ENCODE results near the gene WDSUB1.

Gene WDSUB1

GRCh38 chr2:159285929-159286708, at the start of gene WDSUB1:
Gene WDSUB1 (minus strand): TSS chr2:159286703. CDS start chr2:159283069, 3,634 bp downstream.
- Mint-ChIP-seq H3K27ac (peak within 1 kb of the TSS; percentile 87), H3K4me1 (peaks cover 29% of the 10 kb centered on the region), H3K36me3 (no peaks in the 10 kb centered on the region), H3K27me3 (no peaks in the 10 kb centered on the region), H3K9me3 (no peaks in the 10 kb centered on the region), H3K4me3 (peak within 1 kb of the TSS; percentile 87)

- Mint-ChIP-seq H3K36me3 (peaks cover 12% of the 10 kb centered on the region), H3K27ac (no peak overlapping the region), H3K4me3 (no peak overlapping the region), H3K27me3 (no peaks in the 10 kb centered on the region), H3K9me3 (no peaks in the 10 kb centered on the region), H3K4me1 (no peaks in the 10 kb centered on the region)
These were observed 40.2 kb upstream of the WDSUB1 start for GRCh38 chr2:159326569-159327255.

GRCh38 chr2:159322419-159322818, 35.9 kb upstream of the WDSUB1 start:
- Mint-ChIP-seq H3K27me3 (no peaks in the 10 kb centered on the region), H3K4me3 (no peak overlapping the region), H3K27ac (no peak overlapping the region), H3K36me3 (peaks cover 8% of the 10 kb centered on the region), H3K9me3 (no peaks in the 10 kb centered on the region), H3K4me1 (no peaks in the 10 kb centered on the region)

- Mint-ChIP-seq H3K4me1 (no peaks in the 10 kb centered on the region), H3K27me3 (no peaks in the 10 kb centered on the region), H3K4me3 (no peak overlapping the region), H3K27ac (no peak overlapping the region), H3K9me3 (no peaks in the 10 kb centered on the region), H3K36me3 (peaks cover 19% of the 10 kb centered on the region)
These were observed 31.0 kb upstream of the WDSUB1 start for GRCh38 chr2:159317392-159318088.

- peaks cover 4% of the 10 kb centered on the region for H3K9me3 Mint-ChIP-seq
- H3K4me3 Mint-ChIP-seq = no peak overlapping the region
- H3K36me3 Mint-ChIP-seq = peaks cover 5% of the 10 kb centered on the region
- H3K27ac Mint-ChIP-seq = no peak overlapping the region
- H3K4me1 Mint-ChIP-seq = no peaks in the 10 kb centered on the region
- H3K27me3 Mint-ChIP-seq = peaks cover 5% of the 10 kb centered on the region
These were observed 21.4 kb upstream of the WDSUB1 start for GRCh38 chr2:159307942-159308341.

GRCh38 chr2:159300586-159300985, 14.1 kb upstream of the WDSUB1 start:
- Mint-ChIP-seq H3K27me3 (peaks cover 6% of the 10 kb centered on the region), H3K4me1 (no peaks in the 10 kb centered on the region), H3K27ac (no peak overlapping the region), H3K9me3 (peaks cover 4% of the 10 kb centered on the region), H3K36me3 (peaks cover 5% of the 10 kb centered on the region), H3K4me3 (no peak overlapping the region)

- no peak overlapping the region for H3K4me3 Mint-ChIP-seq
- H3K4me1 Mint-ChIP-seq = no peaks in the 10 kb centered on the region
- H3K27ac Mint-ChIP-seq = no peak overlapping the region
- H3K36me3 Mint-ChIP-seq = peaks cover under 1% of the 10 kb centered on the region
- H3K9me3 Mint-ChIP-seq = peaks cover 2% of the 10 kb centered on the region
- peaks cover 6% of the 10 kb centered on the region for H3K27me3 Mint-ChIP-seq
These were observed 12.5 kb upstream of the WDSUB1 start for GRCh38 chr2:159298967-159299366.

- H3K4me1 Mint-ChIP-seq = no peaks in the 10 kb centered on the region
- H3K9me3 Mint-ChIP-seq = no peaks in the 10 kb centered on the region
- no peaks in the 10 kb centered on the region for H3K36me3 Mint-ChIP-seq
- no peak overlapping the region for H3K27ac Mint-ChIP-seq
- no peak overlapping the region for H3K4me3 Mint-ChIP-seq
- peaks cover 4% of the 10 kb centered on the region for H3K27me3 Mint-ChIP-seq
These were observed 10.7 kb upstream of the WDSUB1 start for GRCh38 chr2:159297042-159297707.

GRCh38 chr2:159292157-159292556, 5.7 kb upstream of the WDSUB1 start:
- no peak overlapping the region for H3K4me3 Mint-ChIP-seq
- H3K27ac Mint-ChIP-seq = no peak overlapping the region
- H3K9me3 Mint-ChIP-seq = no peaks in the 10 kb centered on the region
- peaks cover 21% of the 10 kb centered on the region for H3K4me1 Mint-ChIP-seq
- H3K27me3 Mint-ChIP-seq = peaks cover 1% of the 10 kb centered on the region
- no peaks in the 10 kb centered on the region for H3K36me3 Mint-ChIP-seq

GRCh38 chr2:159290289-159290907, 3.9 kb upstream of the WDSUB1 start:
- Mint-ChIP-seq H3K27ac (no peak overlapping the region), H3K4me1 (peaks cover 25% of the 10 kb centered on the region), H3K27me3 (no peaks in the 10 kb centered on the region), H3K9me3 (no peaks in the 10 kb centered on the region), H3K36me3 (no peaks in the 10 kb centered on the region), H3K4me3 (no peak overlapping the region)

- H3K4me3 Mint-ChIP-seq = peak overlapping the region; percentile 26
- H3K36me3 Mint-ChIP-seq = no peaks in the 10 kb centered on the region
- H3K9me3 Mint-ChIP-seq = no peaks in the 10 kb centered on the region
- no peaks in the 10 kb centered on the region for H3K27me3 Mint-ChIP-seq
- peaks cover 30% of the 10 kb centered on the region for H3K4me1 Mint-ChIP-seq
- no peak overlapping the region for H3K27ac Mint-ChIP-seq
These were observed 1.2 kb upstream of the WDSUB1 start for GRCh38 chr2:159287733-159288132.

- Mint-ChIP-seq H3K9me3 (no peaks in the 10 kb centered on the region), H3K4me1 (peaks cover 30% of the 10 kb centered on the region), H3K27me3 (no peaks in the 10 kb centered on the region), H3K27ac (peak overlapping the region; percentile 87), H3K36me3 (no peaks in the 10 kb centered on the region), H3K4me3 (peak overlapping the region; percentile 87)
These were observed 372 bp upstream of the WDSUB1 start for GRCh38 chr2:159286709-159287441.

- no peak overlapping the region for H3K27ac Mint-ChIP-seq
- H3K4me3 Mint-ChIP-seq = peak overlapping the region; percentile 82
- no peaks in the 10 kb centered on the region for H3K9me3 Mint-ChIP-seq
- no peaks in the 10 kb centered on the region for H3K36me3 Mint-ChIP-seq
- H3K4me1 Mint-ChIP-seq = peaks cover 23% of the 10 kb centered on the region
- no peaks in the 10 kb centered on the region for H3K27me3 Mint-ChIP-seq
These were observed 1.1 kb downstream of the WDSUB1 start for GRCh38 chr2:159285433-159285832.

- H3K36me3 Mint-ChIP-seq = peaks cover 4% of the 10 kb centered on the region
- H3K4me3 Mint-ChIP-seq = no peak overlapping the region
- H3K9me3 Mint-ChIP-seq = no peaks in the 10 kb centered on the region
- H3K27ac Mint-ChIP-seq = no peak overlapping the region
- H3K27me3 Mint-ChIP-seq = no peaks in the 10 kb centered on the region
- peaks cover 17% of the 10 kb centered on the region for H3K4me1 Mint-ChIP-seq
These were observed 3.0 kb downstream of the WDSUB1 start for GRCh38 chr2:159283529-159283928.
